ENCODE results near the gene SLC22A25.

DNA sequence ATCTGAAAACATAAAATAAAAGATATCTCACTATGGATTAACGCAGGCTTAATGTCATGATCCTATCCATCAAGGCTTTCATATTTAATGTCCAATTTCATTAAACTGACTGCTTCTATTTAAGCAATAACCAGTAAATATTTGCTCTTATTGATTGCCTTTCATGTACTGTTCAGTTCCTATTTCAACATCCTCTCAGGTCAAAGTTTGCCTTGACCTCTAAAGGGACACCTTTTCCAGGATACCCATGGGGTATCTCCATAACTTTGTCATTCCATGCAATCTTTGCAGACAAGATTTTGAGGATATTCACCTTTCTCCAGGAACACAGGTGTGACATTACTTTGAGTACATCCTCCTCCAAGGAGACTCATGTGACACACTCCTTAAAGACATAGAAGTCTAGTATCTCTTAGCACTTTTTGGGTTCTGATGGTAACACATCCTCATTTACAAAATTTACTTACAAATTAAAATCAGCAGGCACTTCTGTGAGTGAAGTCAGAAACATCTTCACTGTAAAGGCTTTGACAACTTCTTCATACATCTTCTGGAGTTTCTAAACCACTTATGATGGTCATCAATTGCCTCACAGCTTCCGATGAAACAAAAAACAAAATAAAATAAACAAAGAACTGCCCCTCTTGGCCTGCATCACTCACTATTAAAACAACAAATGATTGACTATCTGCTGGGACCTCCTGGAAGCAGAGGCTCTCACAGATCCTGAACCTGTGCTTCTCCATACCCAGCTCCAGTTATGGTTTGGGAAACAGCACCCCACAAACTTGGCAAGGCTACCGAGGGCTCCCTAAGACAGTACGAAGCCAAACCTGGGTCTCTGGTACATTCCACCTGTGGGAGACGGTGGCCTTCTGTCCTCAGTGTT, 7.0 kb upstream of the SLC22A25 start:
- TF ChIP-seq CTCF (IDR thresholded peaks at IDR 0.05) (no peak), POLR2A (IDR thresholded peaks at IDR 0.05) (no peak)

Measured in body of pancreas (tissue), 4 donors.